A673 (cell line): ENCODE data around the gene FAM163A.

ENCODE experiments used
- EZH2 ChIP-seq: fragments of 200-600 bp; sonication (generic); IDR thresholded peaks from 2 replicates; pipeline ENCODE4 v1.6.1; 2017; ENCODE audit warnings: borderline replicate concordance, low read depth, mild to moderate bottlenecking, mixed read lengths, antibody characterized with exemption, low read length; ENCODE audit not compliant: poor library complexity, severe bottlenecking
- TF ChIP-seq, protein P1 (sequence below): fragments of 300-800, 200-600 bp; sonication (generic); conservative IDR thresholded peaks from 2 replicates; pipeline ENCODE4 v1.5.1; 2017; ENCODE audit warnings: low read depth, mild to moderate bottlenecking, antibody characterized with exemption, low read length, moderate library complexity, mixed read lengths

DNA sequence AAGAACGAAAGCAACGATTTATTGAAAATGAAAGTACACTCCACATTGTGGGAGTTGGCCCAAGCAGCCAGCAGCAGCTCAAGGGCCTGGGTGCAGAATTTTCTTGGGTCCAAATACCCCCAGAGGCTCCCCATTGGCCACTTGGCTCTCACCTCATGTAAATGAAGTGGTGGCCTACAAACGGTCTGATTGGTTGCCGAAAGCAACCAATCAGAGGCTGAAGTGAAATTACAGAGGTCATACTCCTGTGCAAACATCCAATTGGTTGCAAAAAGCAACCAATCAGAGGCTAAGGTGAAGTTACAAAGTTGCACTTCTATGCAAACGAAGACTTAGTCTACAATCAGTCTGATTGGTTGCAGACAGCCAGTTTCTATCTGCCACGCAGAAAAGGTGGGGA, 31.9 kb downstream of the FAM163A start:
- TF ChIP-seq, protein P1, sequence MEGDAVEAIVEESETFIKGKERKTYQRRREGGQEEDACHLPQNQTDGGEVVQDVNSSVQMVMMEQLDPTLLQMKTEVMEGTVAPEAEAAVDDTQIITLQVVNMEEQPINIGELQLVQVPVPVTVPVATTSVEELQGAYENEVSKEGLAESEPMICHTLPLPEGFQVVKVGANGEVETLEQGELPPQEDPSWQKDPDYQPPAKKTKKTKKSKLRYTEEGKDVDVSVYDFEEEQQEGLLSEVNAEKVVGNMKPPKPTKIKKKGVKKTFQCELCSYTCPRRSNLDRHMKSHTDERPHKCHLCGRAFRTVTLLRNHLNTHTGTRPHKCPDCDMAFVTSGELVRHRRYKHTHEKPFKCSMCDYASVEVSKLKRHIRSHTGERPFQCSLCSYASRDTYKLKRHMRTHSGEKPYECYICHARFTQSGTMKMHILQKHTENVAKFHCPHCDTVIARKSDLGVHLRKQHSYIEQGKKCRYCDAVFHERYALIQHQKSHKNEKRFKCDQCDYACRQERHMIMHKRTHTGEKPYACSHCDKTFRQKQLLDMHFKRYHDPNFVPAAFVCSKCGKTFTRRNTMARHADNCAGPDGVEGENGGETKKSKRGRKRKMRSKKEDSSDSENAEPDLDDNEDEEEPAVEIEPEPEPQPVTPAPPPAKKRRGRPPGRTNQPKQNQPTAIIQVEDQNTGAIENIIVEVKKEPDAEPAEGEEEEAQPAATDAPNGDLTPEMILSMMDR = no peak
- TF ChIP-seq EZH2 = no peak
